Stimulated activated CD8-positive, alpha-beta memory T cell treated with anti-CD3 and anti-CD28 coated beads, Interleukin-7, amount 100 ng/mL, for 1 hour (primary cell): ENCODE data around the gene GAS6.

Experiments used
- DNase-seq, 2 donors: peaks; one replicate each; pipeline ENCODE4 v3.0.0-alpha.2; 2020; ENCODE audit warnings: low read depth in 2 of 2

The GAS6 gene

GRCh38 chr13:113770937-113771336 is 92.9 kb downstream of the GAS6 start:
- DNase-seq: no peak
